Measurements from ENCODE around the gene SESTD1.
"Not testable (repeated sequence)": the region's sequence is repeated elsewhere in the genome, so short reads cannot be mapped to it uniquely, and the experiment has no call there.

SESTD1 gene

GRCh38 chr2:179265082-179265510 lies 464 bp upstream of the SESTD1 start:
- peak; percentile 64 for DNase-seq (ENCODE audit: low read depth)

GRCh38 chr2:179263446-179264367 lies 925 bp downstream of the SESTD1 start:
- peak; percentile 57 for DNase-seq (ENCODE audit: low read depth)

GRCh38 chr2:179263015-179263414 lies 1.6 kb downstream of the SESTD1 start:
- DNase-seq (ENCODE audit: low read depth): peak; percentile 66

DNA sequence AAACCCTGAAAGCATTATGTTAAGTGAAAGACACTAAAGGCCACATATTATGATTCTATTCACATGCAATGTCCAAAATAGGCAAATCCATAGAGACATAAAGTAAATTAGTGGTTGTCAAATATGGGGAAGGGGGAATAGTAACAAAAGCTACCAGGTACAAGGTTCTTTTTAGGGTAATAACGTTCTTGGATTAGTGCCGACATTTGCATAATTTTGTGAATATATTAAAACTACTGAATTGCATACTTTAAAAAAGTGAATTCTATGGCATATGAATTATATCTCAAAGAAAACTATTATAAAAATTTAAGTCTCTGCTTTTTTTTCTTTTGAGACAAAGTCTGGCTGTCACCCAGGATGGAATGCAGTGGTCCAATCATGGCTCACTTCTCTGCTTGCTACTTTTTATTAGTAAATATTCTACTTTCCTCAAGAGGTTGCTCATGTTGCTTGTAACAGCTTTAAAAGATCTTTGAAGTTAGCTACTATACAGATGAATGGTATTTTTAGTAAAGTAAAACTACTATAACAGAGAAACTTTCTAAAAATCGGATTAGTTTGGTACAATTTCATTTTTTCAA lies 2.5 kb downstream of the SESTD1 start:
- DNase-seq (ENCODE audit: low read depth): no peak

- DNase-seq (ENCODE audit: low read depth): no peak
Measured at GRCh38 chr2:179261151-179261825, 3.3 kb downstream of the SESTD1 start.

- no peak for DNase-seq (ENCODE audit: low read depth)
Measured at GRCh38 chr2:179260224-179260623, 4.4 kb downstream of the SESTD1 start.

GRCh38 chr2:179255129-179255528 lies 9.5 kb downstream of the SESTD1 start:
- no peak for DNase-seq (ENCODE audit: low read depth)

DNA sequence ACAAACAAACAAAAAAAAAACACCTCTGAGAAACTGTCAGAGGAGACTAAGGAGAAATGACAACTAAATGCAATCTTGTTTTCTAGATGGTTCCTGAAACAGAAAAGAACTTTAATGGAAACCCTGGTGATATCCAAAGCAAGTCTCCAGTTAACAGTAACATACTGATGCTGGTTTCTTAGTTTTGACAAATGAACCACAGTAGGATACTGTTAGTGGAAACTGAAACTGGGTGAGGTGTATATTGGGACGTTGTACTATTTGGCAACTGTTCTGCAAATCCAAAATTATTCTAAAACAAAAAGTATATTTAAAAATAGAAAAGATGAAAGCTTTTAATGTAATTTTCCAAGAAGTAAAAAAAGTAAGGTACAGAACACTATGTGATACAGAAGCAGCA lies 11.4 kb downstream of the SESTD1 start:
- DNase-seq (ENCODE audit: low read depth): no peak

- DNase-seq (ENCODE audit: low read depth): no peak
Measured at GRCh38 chr2:179252423-179252822, 12.2 kb downstream of the SESTD1 start.

DNA sequence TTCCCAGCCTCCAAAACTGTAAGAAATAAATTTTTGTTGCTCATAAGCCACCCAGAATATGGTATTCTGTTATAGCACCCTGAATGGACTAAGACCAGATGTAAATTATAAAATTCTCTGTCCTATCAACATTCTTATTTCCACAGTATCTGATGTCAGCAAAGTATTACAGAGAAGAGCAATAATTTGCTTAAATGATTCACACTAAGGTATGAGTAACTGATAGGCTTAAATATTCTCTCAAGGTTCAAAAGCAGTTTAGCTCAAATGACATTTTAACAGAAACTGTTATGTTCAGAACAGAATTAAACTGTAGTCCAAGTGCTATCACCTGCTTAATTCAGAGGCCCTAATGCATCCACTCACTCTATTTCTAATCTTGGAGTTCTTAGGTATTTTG lies 12.8 kb downstream of the SESTD1 start:
- DNase-seq (ENCODE audit: low read depth): peak; percentile 49

DNA sequence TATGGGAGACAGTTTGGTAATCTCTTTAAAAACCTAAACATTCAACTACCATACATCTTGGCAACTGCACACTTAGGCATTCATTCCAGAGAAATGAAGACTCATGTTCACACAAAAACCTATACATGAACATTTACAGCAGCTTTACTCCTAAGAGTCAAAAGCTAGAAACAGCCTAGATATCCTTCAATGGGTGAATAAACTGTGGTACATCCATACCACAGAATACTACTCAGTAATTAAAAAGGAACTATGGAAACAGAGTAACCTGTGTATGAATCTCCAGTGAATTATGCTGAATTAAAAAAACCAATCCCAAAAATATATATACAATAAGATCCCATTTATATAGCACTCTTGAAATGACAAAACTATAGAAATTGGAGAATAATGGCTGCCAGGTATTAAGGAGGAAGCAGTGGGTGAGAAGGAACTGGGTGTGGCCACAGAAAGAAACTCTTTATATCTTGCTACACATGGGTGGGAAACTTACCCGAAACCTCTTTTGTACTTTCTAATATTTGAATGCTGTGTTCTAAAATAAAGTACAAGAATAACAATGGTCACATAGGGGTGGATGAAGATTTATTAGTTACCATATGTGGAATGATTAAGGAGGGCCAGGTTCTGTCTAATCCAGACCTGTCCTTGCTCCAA lies 13.7 kb downstream of the SESTD1 start:
- no peak for DNase-seq (ENCODE audit: low read depth)

DNA sequence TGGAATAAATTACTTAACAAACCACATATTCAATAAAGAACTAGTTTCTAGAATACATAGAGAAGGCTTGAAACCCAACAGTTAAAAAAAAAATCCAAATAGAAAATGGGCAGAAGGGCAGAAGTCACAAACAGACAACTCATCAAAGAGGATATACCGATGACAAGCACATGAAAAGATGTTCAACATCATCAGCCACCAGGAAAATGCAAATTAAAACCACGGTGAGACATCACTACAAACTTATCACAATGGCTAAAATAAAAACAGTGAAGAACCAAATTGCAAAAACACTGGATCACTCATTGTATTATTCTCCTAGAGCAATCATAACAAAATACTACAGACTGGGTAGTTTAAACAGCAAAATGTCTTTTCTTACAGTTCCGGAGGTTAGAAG lies 14.5 kb downstream of the SESTD1 start:
- no peak for DNase-seq (ENCODE audit: low read depth)

- no peak for DNase-seq (ENCODE audit: low read depth)
Measured at GRCh38 chr2:179248024-179248348, 16.6 kb downstream of the SESTD1 start.

- no peak for DNase-seq (ENCODE audit: low read depth)
Measured at GRCh38 chr2:179247318-179248023, 17.2 kb downstream of the SESTD1 start.

DNA sequence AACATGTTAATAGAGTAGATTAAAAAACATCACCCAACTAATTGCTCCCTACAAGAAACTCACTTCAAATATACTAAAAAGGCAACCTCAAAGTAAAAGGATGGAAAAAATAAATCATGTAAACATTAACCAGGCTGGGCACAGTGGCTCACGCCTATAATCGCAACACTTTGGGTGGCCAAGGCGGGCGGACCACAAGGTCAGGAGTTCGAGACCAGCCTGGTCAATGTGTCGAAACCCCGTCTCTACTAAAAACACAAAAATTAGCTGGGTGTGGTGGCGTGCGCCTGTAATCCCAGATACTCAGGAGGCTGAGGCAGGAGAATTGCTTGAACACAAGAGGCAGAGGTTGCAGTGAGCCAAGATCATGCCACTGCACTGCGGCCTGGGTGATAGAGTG lies 18.8 kb downstream of the SESTD1 start:
- DNase-seq (ENCODE audit: low read depth): not testable (repeated sequence)

DNA sequence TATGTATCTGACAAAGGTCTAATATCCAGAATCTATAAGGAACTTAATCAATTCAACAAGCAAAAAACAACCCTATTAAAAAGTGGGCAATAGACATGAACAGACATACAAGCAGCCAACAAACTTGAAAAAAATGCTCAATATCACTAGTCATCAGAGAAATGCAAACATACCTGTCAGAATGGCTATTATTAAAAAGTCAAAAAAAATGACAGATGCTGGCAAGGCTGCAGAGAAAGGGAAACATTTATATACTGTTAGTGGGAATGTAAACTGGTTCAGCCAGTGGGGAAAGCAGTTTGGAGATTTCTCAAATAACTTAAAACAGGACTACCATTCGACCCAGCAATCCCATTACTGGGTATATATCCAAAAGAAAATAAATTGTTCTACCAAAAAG lies 21.6 kb downstream of the SESTD1 start:
- DNase-seq (ENCODE audit: low read depth): no peak

DNA sequence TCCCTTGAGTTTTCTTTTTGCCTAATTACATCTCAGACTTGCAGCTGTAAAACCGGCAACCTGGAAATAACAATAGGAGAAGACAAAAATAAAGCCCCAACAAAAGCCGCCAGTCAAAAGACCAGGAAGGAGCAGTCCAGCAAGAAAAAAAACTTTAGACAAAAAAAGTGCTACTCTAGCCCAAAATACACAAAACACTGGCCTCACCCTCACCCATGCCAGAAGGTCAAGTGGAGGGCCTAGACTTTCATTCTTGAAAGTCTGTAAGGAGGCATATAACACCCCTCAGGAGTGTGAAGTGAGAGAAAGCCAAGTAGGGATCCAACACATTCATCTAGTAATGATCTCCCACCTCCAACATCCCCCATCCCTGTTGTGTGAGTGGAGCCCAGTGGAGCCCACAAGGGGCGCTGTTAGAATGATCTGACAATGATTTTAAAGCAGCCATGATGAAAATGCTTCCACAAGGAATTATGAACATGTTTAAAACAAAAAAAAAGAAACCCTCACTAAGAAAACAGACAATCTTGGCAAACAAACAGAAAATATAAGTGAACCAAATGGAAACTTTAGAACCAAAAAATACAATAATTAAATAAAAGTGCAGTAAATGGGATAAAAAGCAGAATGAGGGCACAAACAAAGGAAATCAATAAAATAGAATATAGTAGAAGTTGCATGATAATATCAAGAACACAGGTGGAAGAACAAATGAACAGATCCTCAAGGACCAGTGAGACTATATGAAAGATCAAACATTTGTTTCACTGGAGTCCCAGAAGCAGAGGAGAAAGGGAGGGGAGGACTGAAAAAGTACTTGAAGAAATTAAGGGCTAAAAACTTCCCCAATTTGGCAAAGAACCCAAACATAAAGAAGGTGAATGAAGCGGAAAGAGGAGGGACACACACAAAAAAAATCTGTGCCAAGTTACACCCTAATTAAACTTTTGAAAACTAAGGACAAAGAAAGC lies 23.9 kb downstream of the SESTD1 start:
- no peak for DNase-seq (ENCODE audit: low read depth)

DNA sequence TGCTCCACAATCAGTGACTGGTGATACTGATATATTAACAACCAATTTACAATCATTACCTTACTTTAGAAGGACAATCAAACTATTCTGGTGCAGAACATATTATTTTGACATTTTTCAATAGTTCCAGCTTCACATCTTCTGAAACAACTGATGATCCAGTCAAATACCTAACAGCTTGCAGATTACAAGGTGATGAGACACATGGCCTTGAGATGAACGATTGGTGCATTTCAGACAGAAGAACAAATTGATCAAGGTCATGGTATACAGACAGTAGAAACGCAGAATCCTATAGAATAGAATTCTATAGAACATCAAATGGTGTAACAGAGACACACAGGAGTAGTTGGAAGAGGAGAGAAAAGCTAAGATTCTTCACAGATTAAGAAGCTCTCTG lies 24.8 kb downstream of the SESTD1 start:
- DNase-seq (ENCODE audit: low read depth): no peak

GRCh38 chr2:179239195-179239594 lies 25.4 kb downstream of the SESTD1 start:
- peak; percentile 21 for DNase-seq (ENCODE audit: low read depth)

GRCh38 chr2:179238027-179238426 lies 26.6 kb downstream of the SESTD1 start:
- no peak for DNase-seq (ENCODE audit: low read depth)
